ENCODE results near the gene SPATA7. TPM values are rescaled to one million over a fixed set of nuclear protein-coding genes. Genes with fewer than 3 reads are reported as not detected.

SPATA7 gene
- total RNA-seq, 1 donor from 2014 or later, result 9.6 TPM

DNA sequence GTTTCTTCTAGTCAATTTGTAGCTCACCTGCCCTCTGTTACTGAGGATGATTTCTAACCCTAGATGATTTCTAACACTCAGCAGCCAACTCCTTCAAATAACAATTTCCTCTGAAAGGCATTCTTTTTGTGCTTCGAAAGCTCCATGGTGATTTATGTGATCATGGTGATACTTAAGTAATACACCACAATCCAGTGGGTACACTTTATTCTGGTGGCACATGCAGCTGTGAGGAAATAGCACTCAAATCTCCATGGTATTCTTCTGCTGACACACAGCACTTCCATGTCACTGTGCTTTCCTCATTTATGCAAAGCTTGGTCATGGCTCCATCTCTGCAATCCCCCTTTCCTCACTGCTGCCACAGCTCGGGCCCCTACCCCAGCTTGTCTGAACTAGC, 95.6 kb downstream of the SPATA7 start:
- Histone ChIP-seq H3K27ac (no peak overlapping the region), H3K4me1 (peaks cover 8% of the 10 kb centered on the region), H3K9me3 (no peaks in the 10 kb centered on the region), H3K4me3 (no peak overlapping the region), H3K27me3 (no peaks in the 10 kb centered on the region), H3K36me3 (peaks cover 0 to 26% of the 10 kb centered on the region in 2 donors)
- no peak for DNase-seq (ENCODE audit: extremely low spot score in 2 of 2)
- intact Hi-C loops (cut with DNase I), result no loop called here
- TF ChIP-seq POLR2AphosphoS5 (IDR thresholded peaks at IDR 0.05; ENCODE audit: insufficient read depth in 1 of 2, low read depth in 1 of 2) (no peak), POLR2A (IDR thresholded peaks at IDR 0.05) (no peak)
- TF ChIP-seq, protein P1, sequence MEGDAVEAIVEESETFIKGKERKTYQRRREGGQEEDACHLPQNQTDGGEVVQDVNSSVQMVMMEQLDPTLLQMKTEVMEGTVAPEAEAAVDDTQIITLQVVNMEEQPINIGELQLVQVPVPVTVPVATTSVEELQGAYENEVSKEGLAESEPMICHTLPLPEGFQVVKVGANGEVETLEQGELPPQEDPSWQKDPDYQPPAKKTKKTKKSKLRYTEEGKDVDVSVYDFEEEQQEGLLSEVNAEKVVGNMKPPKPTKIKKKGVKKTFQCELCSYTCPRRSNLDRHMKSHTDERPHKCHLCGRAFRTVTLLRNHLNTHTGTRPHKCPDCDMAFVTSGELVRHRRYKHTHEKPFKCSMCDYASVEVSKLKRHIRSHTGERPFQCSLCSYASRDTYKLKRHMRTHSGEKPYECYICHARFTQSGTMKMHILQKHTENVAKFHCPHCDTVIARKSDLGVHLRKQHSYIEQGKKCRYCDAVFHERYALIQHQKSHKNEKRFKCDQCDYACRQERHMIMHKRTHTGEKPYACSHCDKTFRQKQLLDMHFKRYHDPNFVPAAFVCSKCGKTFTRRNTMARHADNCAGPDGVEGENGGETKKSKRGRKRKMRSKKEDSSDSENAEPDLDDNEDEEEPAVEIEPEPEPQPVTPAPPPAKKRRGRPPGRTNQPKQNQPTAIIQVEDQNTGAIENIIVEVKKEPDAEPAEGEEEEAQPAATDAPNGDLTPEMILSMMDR (IDR thresholded peaks at IDR 0.05), result no peak

DNA sequence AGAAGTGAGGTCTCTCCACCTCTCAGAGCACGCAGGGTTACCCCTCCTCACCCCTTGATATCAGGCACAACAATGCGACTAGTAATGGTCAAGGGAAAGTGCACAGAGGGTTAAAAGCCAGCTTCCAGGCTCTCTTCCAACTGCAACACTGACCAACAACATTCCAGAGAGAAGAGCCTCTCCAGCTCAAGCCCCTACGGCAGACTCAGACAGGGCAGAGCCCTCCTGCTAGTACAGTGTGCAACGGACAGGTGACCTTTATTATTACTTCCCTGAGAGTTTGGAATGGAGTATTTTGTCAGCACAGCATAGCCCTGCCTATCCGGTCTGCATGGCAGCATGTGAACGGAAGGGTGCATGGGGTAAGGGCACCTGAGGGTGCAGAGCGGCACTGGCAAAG, 96.3 kb downstream of the SPATA7 start:
- Histone ChIP-seq H3K9me3 (no peaks in the 10 kb centered on the region), H3K4me3 (no peak overlapping the region), H3K27ac (no peak overlapping the region), H3K4me1 (peaks cover 1% of the 10 kb centered on the region), H3K36me3 (peaks cover 0 to 26% of the 10 kb centered on the region in 2 donors), H3K27me3 (no peaks in the 10 kb centered on the region)
- TF ChIP-seq POLR2A (IDR thresholded peaks at IDR 0.05) (no peak), POLR2AphosphoS5 (IDR thresholded peaks at IDR 0.05; ENCODE audit: insufficient read depth in 1 of 2, low read depth in 1 of 2) (no peak)
- TF ChIP-seq, protein P1 (IDR thresholded peaks at IDR 0.05), result no peak
- DNase-seq (ENCODE audit: extremely low spot score in 2 of 2), result no peak
- intact Hi-C loops (cut with DNase I), result no loop called here

DNA sequence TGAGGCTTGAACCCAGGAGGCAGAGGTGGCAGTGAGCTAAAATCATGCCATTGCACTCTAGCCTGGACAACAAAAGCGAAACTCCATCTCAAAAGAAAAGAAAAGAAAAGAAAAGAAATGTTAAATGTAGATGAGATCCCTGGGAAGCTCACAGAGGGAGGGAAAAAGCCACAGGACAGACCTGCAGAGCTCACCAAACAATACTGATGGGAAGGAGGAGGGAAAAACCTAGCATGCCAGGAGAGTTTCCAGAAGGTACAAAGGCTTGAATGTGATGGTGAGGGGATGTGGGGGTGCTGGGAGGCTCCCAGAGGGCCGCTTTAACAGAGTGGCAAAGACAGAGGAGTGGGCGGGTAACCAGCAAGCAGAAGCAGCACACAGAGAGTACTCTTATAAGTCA, 97.1 kb downstream of the SPATA7 start:
- no peak for DNase-seq (ENCODE audit: extremely low spot score in 2 of 2)
- no peaks in the 10 kb centered on the region for H3K9me3 ChIP-seq
- no peak overlapping the region for H3K4me3 ChIP-seq
- peaks cover 0 to 26% of the 10 kb centered on the region in 2 donors for H3K36me3 ChIP-seq
- H3K4me1 ChIP-seq, result no peaks in the 10 kb centered on the region
- no peaks in the 10 kb centered on the region for H3K27me3 ChIP-seq
- TF ChIP-seq POLR2AphosphoS5 (IDR thresholded peaks at IDR 0.05; ENCODE audit: insufficient read depth in 1 of 2, low read depth in 1 of 2) (no peak), POLR2A (IDR thresholded peaks at IDR 0.05) (no peak)
- TF ChIP-seq, protein P1 (IDR thresholded peaks at IDR 0.05), result no peak
- no peak overlapping the region for H3K27ac ChIP-seq
- intact Hi-C loops (cut with DNase I), result no loop called here

Other genes starting within 250 kb of the SPATA7 start
- gene KCNK10, start 62.4 kb upstream of the SPATA7 start, total RNA-seq, result 0.25 TPM
- gene PTPN21, start 169.3 kb downstream of the SPATA7 start, total RNA-seq, result 15.2 TPM
- gene ZC3H14, start 177.4 kb downstream of the SPATA7 start, total RNA-seq, result 58.4 TPM